ENCODE measurements around the gene ARRDC2.
"Not testable (repeated sequence)": the region's sequence is repeated elsewhere in the genome, so short reads cannot be mapped to it uniquely, and the experiment has no call there.

ARRDC2 gene

GRCh38 chr19:17989425-17990094 is 18.4 kb upstream of the ARRDC2 start:
- DNase-seq (ENCODE audit: low read depth) = no peak

GRCh38 chr19:17993076-17993813 is 14.7 kb upstream of the ARRDC2 start:
- DNase-seq (ENCODE audit: low read depth) = no peak

GRCh38 chr19:17996826-17997316 is 11.1 kb upstream of the ARRDC2 start:
- peak; percentile 71 for DNase-seq (ENCODE audit: low read depth)

- no peak for DNase-seq (ENCODE audit: low read depth)
Measured at GRCh38 chr19:17997969-17998826, 9.8 kb upstream of the ARRDC2 start.

- no peak for DNase-seq (ENCODE audit: low read depth)
Measured at GRCh38 chr19:17998827-17999150, 9.2 kb upstream of the ARRDC2 start.

- DNase-seq (ENCODE audit: low read depth) = no peak
Measured at GRCh38 chr19:17999684-18000479, 8.1 kb upstream of the ARRDC2 start.

- DNase-seq (ENCODE audit: low read depth) = no peak
Measured at GRCh38 chr19:18000480-18000914, 7.5 kb upstream of the ARRDC2 start.

- peak; percentile 91 for DNase-seq (ENCODE audit: low read depth)
Measured at GRCh38 chr19:18000915-18001776, 6.8 kb upstream of the ARRDC2 start.

GRCh38 chr19:18001777-18002345 is 6.1 kb upstream of the ARRDC2 start:
- DNase-seq (ENCODE audit: low read depth) = no peak

- no peak for DNase-seq (ENCODE audit: low read depth)
Measured at GRCh38 chr19:18002347-18002850, 5.6 kb upstream of the ARRDC2 start.

- not testable (repeated sequence) for DNase-seq (ENCODE audit: low read depth)
Measured at GRCh38 chr19:18005750-18006149, 2.2 kb upstream of the ARRDC2 start.

- DNase-seq (ENCODE audit: low read depth) = peak; percentile 69
Measured at GRCh38 chr19:18007044-18007916, 690 bp upstream of the ARRDC2 start.

- DNase-seq (ENCODE audit: low read depth) = no peak
Measured at GRCh38 chr19:18008814-18009213, 844 bp downstream of the ARRDC2 start.

- DNase-seq (ENCODE audit: low read depth) = no peak
Measured at GRCh38 chr19:18009412-18010066, 1.6 kb downstream of the ARRDC2 start.

GRCh38 chr19:18010149-18010548 is 2.2 kb downstream of the ARRDC2 start:
- DNase-seq (ENCODE audit: low read depth) = no peak

GRCh38 chr19:18013210-18014111 is 5.5 kb downstream of the ARRDC2 start:
- no peak for DNase-seq (ENCODE audit: low read depth)

GRCh38 chr19:18014197-18014596 is 6.2 kb downstream of the ARRDC2 start:
- no peak for DNase-seq (ENCODE audit: low read depth)

All from stimulated activated CD8-positive, alpha-beta memory T cell treated with anti-CD3 and anti-CD28 coated beads, Interleukin-12 subunit alpha, Interleukin-12 subunit beta, amount 100 ng/mL, for 4 hours (primary cell).